ENCODE results near the gene SBDS. TPM values are rescaled to one million over a fixed set of nuclear protein-coding genes. Genes with fewer than 3 reads are reported as not detected.
"Not testable (repeated sequence)": the region's sequence is repeated elsewhere in the genome, so short reads cannot be mapped to it uniquely, and the experiment has no call there.

Gene SBDS
- total RNA-seq, 6 donors from 2014 or later, result 34.6 to 172 (median 113) TPM

GRCh38 chr7:67022511-67022910 is 27.1 kb upstream of the SBDS start:
- no peaks in the 10 kb centered on the region for H3K9me3 ChIP-seq
- H3K4me3 ChIP-seq, result no peak overlapping the region
- TF ChIP-seq POLR2AphosphoS5 (IDR thresholded peaks at IDR 0.05) (no peak), POLR2A (IDR thresholded peaks at IDR 0.05) (no peak), CTCF (IDR thresholded peaks at IDR 0.05) (no peak), EP300 (IDR thresholded peaks at IDR 0.05) (no peak)
- H3K4me1 ChIP-seq, result no peaks in the 10 kb centered on the region
- no peak overlapping the region for H3K27ac ChIP-seq
- H3K27me3 ChIP-seq, result no peaks in the 10 kb centered on the region
- DNase-seq (no peak), ATAC-seq (ENCODE audit: low FRiP score in 2 of 2) (no peak)
- peaks cover 13 to 82% (median 39%) of the 10 kb centered on the region in 4 donors for H3K36me3 ChIP-seq
- 79 to 90% methylated on average over 3 of the region's 3 CpGs for WGBS, 2 donors

GRCh38 chr7:67021260-67021659 is 25.9 kb upstream of the SBDS start:
- 84 to 90% methylated on average over 7 of the region's 7 CpGs for WGBS, 2 donors
- ATAC-seq (ENCODE audit: low FRiP score in 2 of 2) (no peak), DNase-seq (no peak)
- no peaks in the 10 kb centered on the region for H3K9me3 ChIP-seq
- TF ChIP-seq POLR2A (IDR thresholded peaks at IDR 0.05) (no peak), EP300 (IDR thresholded peaks at IDR 0.05) (no peak), POLR2AphosphoS5 (IDR thresholded peaks at IDR 0.05) (no peak), CTCF (IDR thresholded peaks at IDR 0.05) (no peak)
- no peak overlapping the region for H3K27ac ChIP-seq
- H3K27me3 ChIP-seq, result no peaks in the 10 kb centered on the region
- H3K4me3 ChIP-seq, result no peak overlapping the region
- H3K36me3 ChIP-seq, result peaks cover 13 to 91% (median 42%) of the 10 kb centered on the region in 4 donors
- H3K4me1 ChIP-seq, result no peaks in the 10 kb centered on the region

- Histone ChIP-seq H3K9me3 (no peaks in the 10 kb centered on the region), H3K27me3 (no peaks in the 10 kb centered on the region), H3K4me3 (no peak overlapping the region), H3K4me1 (no peaks in the 10 kb centered on the region), H3K27ac (no peak overlapping the region), H3K36me3 (peaks cover 13 to 91% (median 48%) of the 10 kb centered on the region in 4 donors)
- ATAC-seq (ENCODE audit: low FRiP score in 2 of 2) (peak in 1 of 2 donors; percentile 16), DNase-seq (no peak)
- WGBS, 2 donors, result 73 to 77% methylated on average over 8 of the region's 8 CpGs
- no peak for TF ChIP-seq POLR2A (IDR thresholded peaks at IDR 0.05)
- no peak for TF ChIP-seq POLR2AphosphoS5 (IDR thresholded peaks at IDR 0.05)
- no peak for TF ChIP-seq CTCF (IDR thresholded peaks at IDR 0.05)
- no peak for TF ChIP-seq EP300 (IDR thresholded peaks at IDR 0.05)
Measured at GRCh38 chr7:67019562-67020390, 24.4 kb upstream of the SBDS start.

- no peak for TF ChIP-seq EP300 (IDR thresholded peaks at IDR 0.05)
- TF ChIP-seq POLR2A (IDR thresholded peaks at IDR 0.05), result no peak
- TF ChIP-seq CTCF (IDR thresholded peaks at IDR 0.05), result no peak
- no peak for TF ChIP-seq POLR2AphosphoS5 (IDR thresholded peaks at IDR 0.05)
- H3K27ac ChIP-seq, result no peak overlapping the region
- peaks cover 13 to 94% (median 49%) of the 10 kb centered on the region in 4 donors for H3K36me3 ChIP-seq
- H3K27me3 ChIP-seq, result no peaks in the 10 kb centered on the region
- H3K9me3 ChIP-seq, result no peaks in the 10 kb centered on the region
- DNase-seq (no peak), ATAC-seq (ENCODE audit: low FRiP score in 2 of 2) (no peak)
- no peak overlapping the region for H3K4me3 ChIP-seq
- H3K4me1 ChIP-seq, result no peaks in the 10 kb centered on the region
- 75 to 79% methylated on average over 7 of the region's 7 CpGs for WGBS, 2 donors
Measured at GRCh38 chr7:67018940-67019339, 23.6 kb upstream of the SBDS start.

GRCh38 chr7:67017971-67018370 is 22.6 kb upstream of the SBDS start:
- WGBS, 2 donors, result 65 to 89% methylated on average over 8 of the region's 8 CpGs
- H3K27ac ChIP-seq; H3K9me3 ChIP-seq; H3K4me3 ChIP-seq; ATAC-seq (ENCODE audit: low FRiP score in 2 of 2); DNase-seq; H3K27me3 ChIP-seq; H3K4me1 ChIP-seq: not testable (repeated sequence)
- H3K36me3 ChIP-seq, result peaks cover 13 to 93% (median 51%) of the 10 kb centered on the region in 4 donors

GRCh38 chr7:67014076-67014622 is 18.8 kb upstream of the SBDS start:
- not testable (repeated sequence) for H3K9me3 ChIP-seq; ATAC-seq (ENCODE audit: low FRiP score in 2 of 2); DNase-seq; H3K4me3 ChIP-seq; H3K27ac ChIP-seq; H3K4me1 ChIP-seq; H3K27me3 ChIP-seq
- H3K36me3 ChIP-seq, result peaks cover 0 to 94% (median 44%) of the 10 kb centered on the region in 4 donors
- WGBS, 2 donors, result 77 to 79% methylated on average over 9 of the region's 9 CpGs

GRCh38 chr7:67009677-67010076 is 14.3 kb upstream of the SBDS start:
- 92 to 97% methylated on average over 3 of the region's 3 CpGs for WGBS, 2 donors
- not testable (repeated sequence) for ATAC-seq (ENCODE audit: low FRiP score in 2 of 2)

More at GRCh38 chr7:67009677-67010076, 14.3 kb upstream of the SBDS start:
- H3K27ac ChIP-seq, H3K4me3 ChIP-seq, H3K27me3 ChIP-seq, H3K9me3 ChIP-seq, H3K4me1 ChIP-seq, DNase-seq: not testable (repeated sequence)
- peaks cover 0 to 83% (median 36%) of the 10 kb centered on the region in 4 donors for H3K36me3 ChIP-seq

All from upper lobe of left lung (tissue), 6 donors.